KBM-7 (cell line): ENCODE data around the gene APH1B.

ENCODE experiments used
- DNase-seq: peaks from one replicate; pipeline ENCODE4 v3.0.0-alpha.2; 2015
- in situ Hi-C: fragments of 300-500 bp; cut with MboI; formaldehyde crosslinking; loops from 2 replicates; pipeline ENCODE4 v1.14.3; 2020; ENCODE audit warnings: low sequenced_read_pairs, low pct_unique_long_range_greater_than_20kb, mixed read lengths

The APH1B gene

GRCh38 chr15:63250312-63250965, 27.0 kb upstream of the APH1B start:
- in situ Hi-C loops: no loop called here
- no peak for DNase-seq

GRCh38 chr15:63251701-63252100, 25.7 kb upstream of the APH1B start:
- in situ Hi-C loops: no loop called here
- no peak for DNase-seq

- DNase-seq: no peak
- in situ Hi-C loops: no loop called here
These were observed 25.1 kb upstream of the APH1B start for GRCh38 chr15:63252292-63252691.

GRCh38 chr15:63254991-63255390, 22.4 kb upstream of the APH1B start:
- in situ Hi-C loops: no loop called here
- no peak for DNase-seq

- in situ Hi-C loops: no loop called here
- DNase-seq: no peak
These were observed 21.9 kb upstream of the APH1B start for GRCh38 chr15:63255489-63255990.

- DNase-seq: no peak
- in situ Hi-C loops: no loop called here
These were observed 20.8 kb upstream of the APH1B start for GRCh38 chr15:63256433-63257274.

GRCh38 chr15:63258658-63259057, 18.7 kb upstream of the APH1B start:
- no peak for DNase-seq
- in situ Hi-C loops: no loop called here

GRCh38 chr15:63260791-63261190, 16.6 kb upstream of the APH1B start:
- in situ Hi-C loops: no loop called here
- DNase-seq: no peak

- DNase-seq: no peak
- in situ Hi-C loops: no loop called here
These were observed 16.1 kb upstream of the APH1B start for GRCh38 chr15:63261311-63261710.

GRCh38 chr15:63263519-63263918, 13.9 kb upstream of the APH1B start:
- no peak for DNase-seq

GRCh38 chr15:63264688-63265293, 12.6 kb upstream of the APH1B start:
- in situ Hi-C loops: no loop called here

More at GRCh38 chr15:63263519-63263918, 13.9 kb upstream of the APH1B start:
- in situ Hi-C loops: no loop called here

GRCh38 chr15:63274427-63274826, 3.0 kb upstream of the APH1B start:
- in situ Hi-C loops: no loop called here
- peak; percentile 55 for DNase-seq

More at GRCh38 chr15:63264688-63265293, 12.6 kb upstream of the APH1B start:
- DNase-seq: no peak

GRCh38 chr15:63276342-63277037, 915 bp upstream of the APH1B start:
- in situ Hi-C loops: no loop called here
- no peak for DNase-seq

GRCh38 chr15:63277893-63278456, 570 bp downstream of the APH1B start:
- in situ Hi-C loops: no loop called here
- DNase-seq: peak; percentile 11

- peak; percentile 51 for DNase-seq
- in situ Hi-C loops: no loop called here
These were observed 5.7 kb downstream of the APH1B start for GRCh38 chr15:63283126-63283525.

- in situ Hi-C loops: no loop called here
- no peak for DNase-seq
These were observed 6.9 kb downstream of the APH1B start for GRCh38 chr15:63284335-63284734.

- in situ Hi-C loops: no loop called here
- no peak for DNase-seq
These were observed 9.7 kb downstream of the APH1B start for GRCh38 chr15:63287109-63287508.

GRCh38 chr15:63288342-63288741, 10.9 kb downstream of the APH1B start:
- DNase-seq: no peak
- in situ Hi-C loops: no loop called here

- in situ Hi-C loops: no loop called here
- DNase-seq: peak; percentile 86
These were observed 11.5 kb downstream of the APH1B start for GRCh38 chr15:63288778-63289378.
